ENCODE measurements around the gene KBTBD8.

KBTBD8 gene

DNA sequence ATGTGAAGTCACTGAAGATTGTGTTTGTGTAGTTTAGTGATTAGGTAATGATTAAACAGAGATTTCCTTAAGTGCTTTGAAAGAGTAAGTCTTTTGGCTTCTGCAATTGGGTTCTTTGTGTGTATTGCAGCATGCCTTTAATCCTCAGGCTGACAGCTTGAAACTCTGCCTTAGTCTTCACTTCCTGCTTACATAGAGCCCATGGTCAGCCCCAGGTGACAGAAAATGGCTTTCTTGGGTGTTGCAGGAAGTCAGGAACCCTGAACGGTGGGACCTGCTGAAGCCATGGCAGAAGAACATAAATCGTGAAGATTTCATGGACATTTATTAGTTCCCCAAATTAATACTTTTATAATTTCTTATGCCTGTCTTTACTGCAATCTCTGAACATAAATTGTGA is 61.3 kb downstream of the KBTBD8 start:
- no peak overlapping the region for H3K27ac ChIP-seq
- TF ChIP-seq, protein P1, sequence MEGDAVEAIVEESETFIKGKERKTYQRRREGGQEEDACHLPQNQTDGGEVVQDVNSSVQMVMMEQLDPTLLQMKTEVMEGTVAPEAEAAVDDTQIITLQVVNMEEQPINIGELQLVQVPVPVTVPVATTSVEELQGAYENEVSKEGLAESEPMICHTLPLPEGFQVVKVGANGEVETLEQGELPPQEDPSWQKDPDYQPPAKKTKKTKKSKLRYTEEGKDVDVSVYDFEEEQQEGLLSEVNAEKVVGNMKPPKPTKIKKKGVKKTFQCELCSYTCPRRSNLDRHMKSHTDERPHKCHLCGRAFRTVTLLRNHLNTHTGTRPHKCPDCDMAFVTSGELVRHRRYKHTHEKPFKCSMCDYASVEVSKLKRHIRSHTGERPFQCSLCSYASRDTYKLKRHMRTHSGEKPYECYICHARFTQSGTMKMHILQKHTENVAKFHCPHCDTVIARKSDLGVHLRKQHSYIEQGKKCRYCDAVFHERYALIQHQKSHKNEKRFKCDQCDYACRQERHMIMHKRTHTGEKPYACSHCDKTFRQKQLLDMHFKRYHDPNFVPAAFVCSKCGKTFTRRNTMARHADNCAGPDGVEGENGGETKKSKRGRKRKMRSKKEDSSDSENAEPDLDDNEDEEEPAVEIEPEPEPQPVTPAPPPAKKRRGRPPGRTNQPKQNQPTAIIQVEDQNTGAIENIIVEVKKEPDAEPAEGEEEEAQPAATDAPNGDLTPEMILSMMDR (conservative IDR thresholded peaks at IDR 0.05), result no peak
